Neural progenitor cell (in vitro differentiated cells): Measurements from ENCODE around the gene KRT6B. TPM values are rescaled to one million over a fixed set of nuclear protein-coding genes. Genes with fewer than 3 reads are reported as not detected.

Experiments
- DNase-seq: peaks from one replicate; pipeline ENCODE4 v3.0.0-alpha.2; 2016; ENCODE audit warnings: low spot score
- H2AFZ ChIP-seq: fragments of 200-600 bp; sonication (generic); replicated peaks from 2 replicates; pipeline ENCODE4 v1.6.1; 2016; ENCODE audit warnings: antibody characterized with exemption
- H3F3A ChIP-seq: fragments of 200-600 bp; sonication (generic); 2 replicates; pipeline ENCODE4 v1.6.1; 2016; ENCODE audit warnings: antibody characterized with exemption, low read depth
- H3K27ac ChIP-seq: fragments of 200-600 bp; sonication (generic); 2 replicates; pipeline ENCODE4 v1.5.1; 2016; ENCODE audit warnings: mild to moderate bottlenecking
- H3K27me3 ChIP-seq: fragments of 200-600 bp; sonication (generic); 2 replicates; pipeline ENCODE4 v1.6.1; 2016; ENCODE audit warnings: mild to moderate bottlenecking, moderate library complexity
- H3K36me3 ChIP-seq: fragments of 200-600 bp; sonication (generic); 2 replicates; pipeline ENCODE4 v1.5.1; 2016
- H3K4me1 ChIP-seq: fragments of 200-600 bp; sonication (generic); 2 replicates; pipeline ENCODE4 v1.6.1; 2016; ENCODE audit warnings: mixed run types
- H3K4me2 ChIP-seq: fragments of 200-600 bp; sonication (generic); 2 replicates; pipeline ENCODE4 v1.6.1; 2016
- H3K4me3 ChIP-seq: fragments of 200-600 bp; sonication (generic); 2 replicates; pipeline ENCODE4 v1.5.1; 2016
- H3K79me2 ChIP-seq: fragments of 200-600 bp; sonication (generic); 2 replicates; pipeline ENCODE4 v1.6.1; 2016; ENCODE audit warnings: low read depth
- H3K9ac ChIP-seq: fragments of 200-600 bp; sonication (generic); 2 replicates; pipeline ENCODE4 v1.6.1; 2016
- H3K9me3 ChIP-seq: fragments of 200-600 bp; sonication (generic); 2 replicates; pipeline ENCODE4 v1.5.1; 2016; ENCODE audit warnings: low read depth
- H4K20me1 ChIP-seq: fragments of 200-600 bp; sonication (generic); 2 replicates; pipeline ENCODE4 v1.6.1; 2016; ENCODE audit warnings: low read depth
- H3K27ac Mint-ChIP-seq: 3 replicates; pipeline ENCODE4 v1.8.0; 2021; ENCODE audit warnings: mixed read lengths
- H3K27me3 Mint-ChIP-seq: 2 replicates; pipeline ENCODE4 v1.8.0; 2022; ENCODE audit warnings: low read depth, mild to moderate bottlenecking, inconsistent platforms, moderate library complexity, mixed read lengths; ENCODE audit not compliant: insufficient read depth
- H3K36me3 Mint-ChIP-seq: 3 replicates; pipeline ENCODE4 v1.8.0; 2021; ENCODE audit warnings: mixed read lengths
- H3K4me1 Mint-ChIP-seq: 3 replicates; pipeline ENCODE4 v1.8.0; 2021; ENCODE audit warnings: mixed read lengths
- H3K4me3 Mint-ChIP-seq: 3 replicates; pipeline ENCODE4 v1.8.0; 2021; ENCODE audit warnings: mild to moderate bottlenecking, moderate library complexity, mixed read lengths
- H3K9me3 Mint-ChIP-seq: 3 replicates; pipeline ENCODE4 v1.8.0; 2020; ENCODE audit warnings: mixed read lengths
- CTCF ChIP-seq: fragments of 200-600 bp; sonication (generic); IDR thresholded peaks from 2 replicates; pipeline ENCODE4 v1.5.1; 2017; ENCODE audit warnings: antibody characterized with exemption, mild to moderate bottlenecking
- EZH2 ChIP-seq: fragments of 200-600 bp; sonication (generic); IDR thresholded peaks from 2 replicates; pipeline ENCODE4 v1.6.1; 2017; ENCODE audit warnings: antibody characterized with exemption, mild to moderate bottlenecking, moderate library complexity
- EZH2phosphoT487 ChIP-seq: fragments of 200-600 bp; sonication (generic); IDR thresholded peaks from 2 replicates; pipeline ENCODE4 v1.6.1; 2017; ENCODE audit warnings: antibody characterized with exemption
- total RNA-seq: library from RNA; depleted of rRNA; stranded (reverse); fragments of >200 nt; gene quantifications from 2 replicates; pipeline ENCODE4 v1.2.3, GENCODE V29; 2015; ENCODE audit warnings: low replicate concordance

KRT6B gene
- total RNA-seq, 1 donor from 2014 or later: not detected

DNA sequence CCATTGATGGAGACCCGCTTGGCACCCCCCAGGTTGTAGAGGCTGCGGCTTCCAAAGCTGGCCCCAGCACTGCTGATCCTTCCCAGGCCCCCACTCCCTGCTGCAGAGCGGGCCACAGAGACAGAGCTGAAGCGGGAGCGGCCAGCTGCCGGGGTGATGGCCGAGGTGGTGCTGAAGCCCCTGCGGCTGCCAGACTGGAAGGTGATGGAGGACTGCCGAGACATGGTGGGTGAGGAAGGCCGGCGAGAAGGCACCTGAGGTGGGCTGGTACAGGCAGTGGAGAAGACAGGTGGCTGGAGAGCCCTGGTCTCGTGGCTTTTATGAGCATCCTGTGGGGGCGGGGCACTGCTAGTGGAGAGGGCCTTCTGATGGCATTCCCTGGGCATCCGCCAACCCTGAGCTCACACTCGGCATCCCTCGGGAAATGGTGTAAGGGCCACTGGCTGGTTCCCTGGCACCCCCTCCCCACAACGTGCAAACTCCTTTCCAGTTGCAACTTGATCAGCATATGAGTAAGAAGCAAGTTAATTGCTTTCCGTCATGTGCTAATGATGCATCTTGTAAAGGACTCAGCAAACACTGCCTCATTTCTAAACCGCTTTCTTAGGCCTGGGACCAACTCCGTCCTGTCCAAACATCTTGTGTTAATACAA, 17.7 kb downstream of the KRT6B start, which contains the start of gene KRT75:
KRT75 (minus strand) TSS at position 291 of the 653 bp plus-strand sequence; CDS start at position 224, 67 bp downstream.
- DNase-seq: no peak
- TF ChIP-seq EZH2: no peak
- no peak for TF ChIP-seq CTCF
- no peak for TF ChIP-seq EZH2phosphoT487
- no peak within 1 kb of the TSS for H2AFZ ChIP-seq
- no peaks in the 10 kb centered on the region for H3K9me3 ChIP-seq
- no peak within 1 kb of the TSS for H3K9ac ChIP-seq
- Mint-ChIP-seq H3K4me1 (peaks cover 9% of the 10 kb centered on the region), H3K36me3 (no peaks in the 10 kb centered on the region), H3K4me3 (no peak within 1 kb of the TSS), H3K27ac (no peak within 1 kb of the TSS), H3K27me3 (peaks cover 6% of the 10 kb centered on the region), H3K9me3 (no peaks in the 10 kb centered on the region)
- no peak within 1 kb of the TSS for H3K4me3 ChIP-seq
- H4K20me1 ChIP-seq: no peaks in the 10 kb centered on the region
- no peaks in the 10 kb centered on the region for H3K4me1 ChIP-seq
- no peaks in the 10 kb centered on the region for H3K79me2 ChIP-seq
- H3K4me2 ChIP-seq: no peak within 1 kb of the TSS
- no peak within 1 kb of the TSS for H3K27ac ChIP-seq
- H3K27me3 ChIP-seq: no peaks in the 10 kb centered on the region
- H3K36me3 ChIP-seq: no peaks in the 10 kb centered on the region
- peaks cover 3% of the 10 kb centered on the region for H3F3A ChIP-seq

DNA sequence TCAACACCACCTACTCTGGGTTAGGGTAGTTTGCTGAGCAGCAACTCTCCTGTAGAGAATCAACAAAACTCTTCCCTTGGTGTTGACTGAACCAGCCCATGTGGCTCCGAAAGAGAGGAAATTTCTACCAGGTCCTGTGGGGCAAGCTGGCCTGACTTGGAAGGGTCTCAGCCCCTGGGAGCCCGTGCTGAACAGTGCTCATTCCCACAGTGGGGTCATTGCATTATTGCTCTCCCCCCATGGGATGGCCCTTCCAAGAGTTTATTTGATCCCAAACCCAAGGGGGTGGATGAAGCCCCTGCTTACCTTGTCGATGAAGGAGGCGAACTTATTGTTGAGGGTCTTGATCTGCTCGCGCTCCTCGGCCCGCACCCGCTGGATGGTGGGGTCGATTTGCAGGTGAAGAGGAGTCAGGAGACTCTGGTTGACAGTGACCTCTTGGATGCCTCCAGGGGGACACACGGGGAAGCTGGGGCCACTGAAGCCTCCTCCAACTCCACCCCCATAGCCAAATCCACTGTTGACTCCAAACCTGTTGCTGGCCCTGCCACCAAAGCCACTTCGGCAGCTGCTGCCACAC, 18.4 kb downstream of the KRT6B start:
- Histone ChIP-seq H3K9me3 (no peaks in the 10 kb centered on the region), H3K4me3 (no peak overlapping the region), H3K4me1 (no peaks in the 10 kb centered on the region), H3K27ac (no peak overlapping the region), H2AFZ (no peak overlapping the region), H3F3A (peaks cover 3% of the 10 kb centered on the region), H3K27me3 (no peaks in the 10 kb centered on the region), H3K36me3 (no peaks in the 10 kb centered on the region), H3K4me2 (no peak overlapping the region), H3K79me2 (no peaks in the 10 kb centered on the region), H4K20me1 (no peaks in the 10 kb centered on the region), H3K9ac (no peak overlapping the region)
- Mint-ChIP-seq H3K36me3 (no peaks in the 10 kb centered on the region), H3K4me3 (no peak overlapping the region), H3K27me3 (peaks cover 8% of the 10 kb centered on the region), H3K9me3 (no peaks in the 10 kb centered on the region), H3K4me1 (peaks cover 9% of the 10 kb centered on the region), H3K27ac (no peak overlapping the region)
- no peak for TF ChIP-seq EZH2
- TF ChIP-seq CTCF: no peak
- TF ChIP-seq EZH2phosphoT487: no peak
- DNase-seq: no peak

DNA sequence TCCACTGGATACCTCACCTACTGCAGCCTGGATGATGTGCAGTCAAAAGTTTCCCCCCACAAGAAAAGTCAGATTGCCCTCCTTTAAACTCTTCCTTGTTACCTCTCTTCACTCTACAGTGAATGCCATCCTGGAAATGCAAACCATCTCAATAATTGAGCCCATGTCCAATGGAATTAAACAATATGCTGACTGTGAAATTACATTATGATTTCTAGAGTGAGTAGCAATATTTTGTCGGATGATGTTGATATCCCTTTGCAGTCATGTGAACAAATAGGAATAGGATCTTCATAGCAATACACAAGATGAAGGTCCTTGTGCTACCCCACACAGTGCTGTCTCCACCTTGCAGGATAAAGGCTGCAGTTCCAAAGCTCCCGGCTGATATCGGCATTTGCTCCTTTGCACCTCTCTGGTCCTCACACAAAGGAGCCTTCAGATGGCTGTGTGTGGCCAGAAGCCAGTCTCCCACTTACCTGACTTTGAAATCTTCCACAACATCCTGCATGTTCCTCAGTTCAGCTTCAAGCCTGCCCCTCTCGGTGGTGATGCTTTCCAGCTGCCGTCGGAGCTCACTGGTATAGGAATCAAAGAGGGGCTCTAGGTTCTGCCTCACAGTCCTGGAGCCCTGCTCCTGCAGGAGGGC, 19.3 kb downstream of the KRT6B start:
- Histone ChIP-seq H3K9me3 (no peaks in the 10 kb centered on the region), H3K27me3 (no peaks in the 10 kb centered on the region), H3K4me3 (no peak overlapping the region), H3K9ac (no peak overlapping the region), H4K20me1 (no peaks in the 10 kb centered on the region), H3K36me3 (no peaks in the 10 kb centered on the region), H3K4me1 (no peaks in the 10 kb centered on the region), H3F3A (peaks cover 3% of the 10 kb centered on the region), H2AFZ (no peak overlapping the region), H3K79me2 (no peaks in the 10 kb centered on the region), H3K27ac (no peak overlapping the region), H3K4me2 (no peak overlapping the region)
- no peak for TF ChIP-seq CTCF
- TF ChIP-seq EZH2: no peak
- no peak for TF ChIP-seq EZH2phosphoT487
- H3K27ac Mint-ChIP-seq: no peak overlapping the region
- no peak for DNase-seq
- H3K27me3 Mint-ChIP-seq: peaks cover 8% of the 10 kb centered on the region
- H3K4me3 Mint-ChIP-seq: no peak overlapping the region
- no peaks in the 10 kb centered on the region for H3K9me3 Mint-ChIP-seq
- no peaks in the 10 kb centered on the region for H3K36me3 Mint-ChIP-seq
- peaks cover 9% of the 10 kb centered on the region for H3K4me1 Mint-ChIP-seq
